Left cardiac atrium (tissue), 4 donors: ENCODE data around the gene RPS24. TPM values are rescaled to one million over a fixed set of nuclear protein-coding genes. Genes with fewer than 3 reads are reported as not detected.
A peak's percentile ranks its signal among the peaks of the same experiment; 100 is the strongest.
"Not testable (repeated sequence)": the region's sequence is repeated elsewhere in the genome, so short reads cannot be mapped to it uniquely, and the experiment has no call there.

Experiments used
- ATAC-seq, 2 donors: fragments of 200-7000 bp; cut with Tn5 transposase; one replicate each; pipeline ENCODE4 v1.9.1; 2020; ENCODE audit warnings: mild to moderate bottlenecking in 2 of 2, moderate library complexity in 2 of 2
- DNase-seq: peaks from one replicate; pipeline ENCODE4 v3.0.0-alpha.2; 2020
- intact Hi-C, 2 donors: fragments of 100-400 bp; cut with DNase I; formaldehyde crosslinking; loops; one replicate each; pipeline versions ENCODE4 v1.14.1 to v1.15.1; 2022 to 2023
- long read RNA-seq: library from polyadenylated mRNA; unstranded; transcript quantifications from one replicate; pipeline ENCODE4 v2.0.0, GENCODE V29; 2021
- total RNA-seq, 2 donors: library from RNA; stranded (reverse); fragmentation: NEBNext Ultra II Directional; extraction: Animal tissue kit (Norgen Biotek cat#: 25700); gene quantifications; one replicate each; pipeline ENCODE4 v1.2.1, GENCODE V29; 2021
- donor health status: DM: no; HTN: yes; CAD: no.
- donor health status: DM: no; HTN: yes; CAD: no; lungs with severe emphysema.
- donor health status: DM: yes; HTN: yes; CAD: no.
- donor health status: Dilated cardiomyopathy.

RPS24 gene
- 100 to 1,000 TPM; 889 to 894 TPM for total RNA-seq
- long read RNA-seq, partial matches to known transcripts = 1 of 10 reads
- long read RNA-seq, other reads (novel, unspliced or antisense) = 3 of 10 reads

DNA sequence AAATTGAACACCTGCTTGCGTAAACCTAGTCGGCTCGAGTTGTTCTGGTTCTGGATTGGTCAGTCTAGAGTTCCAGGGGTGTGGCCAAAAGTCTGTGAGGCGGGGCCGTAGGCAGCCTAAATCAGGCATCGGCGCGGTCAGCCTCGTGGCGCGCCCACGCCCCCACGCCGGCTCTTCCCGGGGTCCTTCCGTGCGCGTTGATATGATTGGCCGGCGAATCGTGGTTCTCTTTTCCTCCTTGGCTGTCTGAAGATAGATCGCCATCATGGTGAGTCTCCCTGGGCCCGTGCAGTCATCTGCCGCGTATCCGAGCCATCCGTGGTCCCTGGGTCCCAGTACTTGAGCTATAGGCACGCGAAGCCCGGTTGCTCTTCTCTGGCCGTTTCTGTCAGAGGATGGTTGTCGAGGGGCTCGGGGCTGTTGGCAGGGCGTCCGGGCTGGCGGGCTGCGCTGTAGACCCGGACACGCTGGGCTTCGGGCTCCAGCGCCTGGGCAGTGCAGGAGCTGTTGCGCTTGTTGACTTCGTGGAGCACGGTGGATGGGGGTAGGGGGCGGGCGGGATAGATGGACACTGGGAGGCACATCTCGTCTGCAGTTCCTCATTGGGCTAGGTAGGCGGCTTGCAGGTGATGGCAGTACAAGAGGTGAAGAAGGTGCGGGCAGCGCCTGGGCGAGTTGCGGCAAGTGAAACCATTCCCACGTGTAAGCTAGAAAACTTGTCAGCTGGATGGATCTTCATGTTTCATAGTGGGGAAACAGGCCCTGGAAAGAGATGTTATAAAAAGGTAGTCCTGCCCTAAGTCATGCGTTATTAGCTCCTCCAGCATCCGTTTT, at the start of gene RPS24:
Gene RPS24, plus strand, starts transcription at position 227 of the 834 bp plus-strand sequence. Its CDS starts 39 bp downstream, at position 266.
- ATAC-seq = peak; percentile 95 to 96
- intact Hi-C loops = no loop called here

DNA sequence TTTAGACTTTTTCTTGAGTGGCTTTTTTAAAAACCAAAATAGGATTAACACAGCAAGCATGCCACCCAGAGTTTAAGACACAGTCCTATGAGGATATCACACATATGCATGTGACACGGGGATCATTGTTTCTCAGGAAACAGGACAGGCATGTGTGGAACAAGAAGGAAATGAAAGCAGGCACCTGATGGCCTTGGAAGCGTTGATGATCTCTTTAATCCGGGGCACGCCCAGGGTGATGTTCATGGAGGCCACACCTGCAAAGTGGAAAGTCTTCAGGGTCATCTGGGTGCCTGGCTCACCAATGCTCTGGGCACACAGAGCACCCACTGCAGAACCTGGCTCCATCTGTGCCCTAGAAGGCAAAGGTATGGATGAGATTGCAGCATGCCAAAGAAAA, 48.7 kb upstream of the RPS24 start:
- intact Hi-C loops = no loop called here
- ATAC-seq (no peak), DNase-seq (no peak)

More for the DNA sequence above, at the start of gene RPS24:
- DNase-seq = peak; percentile 97

DNA sequence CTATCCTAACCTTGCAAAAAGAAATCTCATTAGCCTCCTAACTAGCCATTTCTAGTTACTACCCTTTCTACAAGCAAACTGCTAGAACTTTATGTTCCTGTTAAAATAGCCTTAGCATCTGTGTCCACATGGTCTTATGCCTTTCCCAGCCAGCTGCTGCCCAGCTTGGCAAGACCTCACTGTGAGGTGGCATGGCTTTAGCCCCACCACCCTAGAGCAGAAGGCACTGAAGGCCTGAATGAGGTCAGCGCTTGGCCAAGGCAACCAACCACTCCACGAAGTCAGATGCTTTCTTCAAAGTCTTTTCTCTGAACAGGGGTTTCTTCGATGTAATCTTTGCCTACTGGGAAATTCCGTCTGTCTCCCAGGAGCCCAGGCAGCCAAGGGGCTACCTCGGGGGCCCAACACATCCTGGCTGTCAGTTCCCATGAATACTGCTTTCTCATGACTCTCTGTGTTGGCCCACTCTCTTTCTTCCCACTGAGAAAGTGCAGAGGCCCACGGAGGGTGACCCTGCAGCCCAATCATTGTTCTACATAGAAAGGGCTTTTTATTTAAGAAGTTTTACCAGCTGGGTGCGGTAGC, 45.9 kb upstream of the RPS24 start:
- ATAC-seq (peak in 1 of 2 donors; percentile 24), DNase-seq (no peak)
- intact Hi-C loops = no loop called here

DNA sequence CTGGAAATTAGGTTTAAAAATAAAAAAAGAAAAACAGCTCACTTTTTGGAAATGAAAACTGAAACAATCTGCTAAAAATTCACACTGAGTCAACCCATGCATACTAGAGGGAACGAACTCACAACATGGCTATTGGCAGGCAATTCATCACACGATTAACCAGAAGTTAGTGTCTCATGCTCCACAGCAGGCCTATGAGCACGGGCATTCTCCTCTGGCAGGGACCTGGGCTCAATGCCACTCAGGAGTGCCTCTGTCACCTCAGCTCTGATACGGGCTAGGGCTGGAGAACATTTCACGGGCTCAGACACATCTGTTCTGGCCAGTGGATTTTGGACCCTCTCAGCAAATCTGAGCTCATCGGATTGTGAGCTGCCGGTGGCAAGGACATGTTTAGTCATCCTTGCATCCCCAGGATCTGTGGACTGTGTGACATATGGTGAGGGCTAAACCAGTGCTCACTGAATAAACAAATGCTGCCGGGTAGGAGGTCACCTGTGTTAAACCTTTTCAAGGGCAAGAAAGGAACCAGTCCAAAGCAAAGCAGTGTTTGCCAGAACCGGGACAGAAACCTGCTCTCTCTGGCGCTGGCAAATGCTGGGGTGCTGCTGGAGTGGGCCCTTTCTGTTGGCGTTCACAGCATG, 44.5 kb upstream of the RPS24 start:
- intact Hi-C loops = no loop called here
- ATAC-seq = peak; percentile 95
- DNase-seq = peak; percentile 69

DNA sequence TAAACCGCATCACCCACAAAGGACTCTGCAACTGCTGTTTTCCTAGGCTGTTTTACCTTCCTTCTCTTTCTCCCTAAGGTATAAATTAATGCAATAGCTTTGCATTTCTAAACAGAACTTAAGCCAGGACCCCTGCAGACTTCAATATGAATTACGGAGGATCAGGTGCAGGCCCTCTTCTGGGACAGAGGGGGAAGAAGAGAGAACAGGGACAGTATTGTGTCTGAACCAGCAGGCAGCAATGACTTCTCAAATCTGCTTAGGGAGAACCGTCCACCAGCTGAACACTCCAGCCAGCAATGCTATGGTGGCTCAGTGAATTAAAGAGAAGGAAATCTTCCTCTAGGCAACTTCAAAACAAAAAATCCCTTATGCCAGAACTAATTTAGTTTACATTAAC, 40.0 kb upstream of the RPS24 start:
- intact Hi-C loops = no loop called here
- DNase-seq = no peak
- no peak for ATAC-seq

DNA sequence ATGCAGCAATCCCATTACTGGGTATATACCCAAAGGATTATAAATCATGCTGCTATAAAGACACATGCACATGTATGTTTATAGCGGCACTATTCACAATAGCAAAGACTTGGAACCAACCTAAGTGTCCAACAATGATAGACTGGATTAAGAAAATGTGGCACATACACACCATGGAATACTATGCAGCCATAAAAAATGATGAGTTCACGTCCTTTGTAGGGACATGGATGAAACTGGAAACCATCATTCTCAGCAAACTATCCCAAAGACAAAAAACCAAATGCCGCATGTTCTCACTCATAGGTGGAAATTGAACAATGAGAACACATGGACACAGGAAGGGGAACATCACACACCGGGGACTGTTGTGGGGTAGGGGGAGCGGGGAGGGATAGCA, 34.9 kb upstream of the RPS24 start:
- DNase-seq, intact Hi-C loops, ATAC-seq: not testable (repeated sequence)

DNA sequence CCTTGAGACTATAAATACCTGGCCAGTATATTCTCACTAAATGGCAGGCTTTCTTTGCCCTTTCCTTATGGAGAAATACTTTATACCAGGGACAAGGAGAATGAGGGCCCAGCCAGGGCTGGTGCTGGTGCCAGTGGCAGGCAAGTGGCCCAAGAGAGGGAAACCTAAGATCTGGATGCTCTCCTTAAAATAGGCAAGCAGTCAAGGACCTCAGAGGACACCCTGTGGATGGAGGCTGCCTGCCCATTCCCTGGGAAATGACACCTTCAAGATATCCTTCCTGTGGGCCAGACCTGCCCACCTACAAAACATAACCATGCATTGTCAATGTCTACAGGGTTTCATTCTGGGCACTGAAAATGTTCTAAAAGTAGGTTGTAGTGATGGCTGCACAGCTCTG, 33.5 kb upstream of the RPS24 start:
- ATAC-seq (no peak), DNase-seq (no peak)

DNA sequence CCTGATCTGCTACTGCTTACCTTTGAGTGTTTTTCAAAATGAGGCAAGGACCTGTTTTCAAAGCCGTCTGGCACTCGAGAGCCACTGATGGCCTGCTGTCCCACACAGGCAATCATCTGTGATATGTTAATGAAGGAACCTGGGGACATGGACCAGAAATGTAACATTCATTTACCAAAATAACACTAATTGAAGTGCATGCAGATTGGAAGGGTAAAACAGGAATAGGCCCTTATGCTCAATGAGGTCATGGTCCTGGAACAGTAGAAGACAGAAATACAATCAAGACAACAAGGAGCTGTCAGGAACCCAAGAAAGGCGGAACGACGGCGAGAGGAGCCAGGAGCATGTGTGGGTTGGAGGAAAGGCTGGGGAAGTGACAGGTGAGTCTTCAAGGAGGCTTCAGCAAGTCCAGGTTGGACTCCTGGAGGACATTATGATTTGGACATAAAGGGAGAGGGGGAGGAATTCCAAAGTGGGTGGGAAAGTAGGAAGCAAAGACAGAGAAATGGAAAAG, 32.6 kb upstream of the RPS24 start:
- intact Hi-C loops = no loop called here
- DNase-seq (no peak), ATAC-seq (no peak)

More for the DNA sequence above, 33.5 kb upstream of the RPS24 start:
- intact Hi-C loops = no loop called here

DNA sequence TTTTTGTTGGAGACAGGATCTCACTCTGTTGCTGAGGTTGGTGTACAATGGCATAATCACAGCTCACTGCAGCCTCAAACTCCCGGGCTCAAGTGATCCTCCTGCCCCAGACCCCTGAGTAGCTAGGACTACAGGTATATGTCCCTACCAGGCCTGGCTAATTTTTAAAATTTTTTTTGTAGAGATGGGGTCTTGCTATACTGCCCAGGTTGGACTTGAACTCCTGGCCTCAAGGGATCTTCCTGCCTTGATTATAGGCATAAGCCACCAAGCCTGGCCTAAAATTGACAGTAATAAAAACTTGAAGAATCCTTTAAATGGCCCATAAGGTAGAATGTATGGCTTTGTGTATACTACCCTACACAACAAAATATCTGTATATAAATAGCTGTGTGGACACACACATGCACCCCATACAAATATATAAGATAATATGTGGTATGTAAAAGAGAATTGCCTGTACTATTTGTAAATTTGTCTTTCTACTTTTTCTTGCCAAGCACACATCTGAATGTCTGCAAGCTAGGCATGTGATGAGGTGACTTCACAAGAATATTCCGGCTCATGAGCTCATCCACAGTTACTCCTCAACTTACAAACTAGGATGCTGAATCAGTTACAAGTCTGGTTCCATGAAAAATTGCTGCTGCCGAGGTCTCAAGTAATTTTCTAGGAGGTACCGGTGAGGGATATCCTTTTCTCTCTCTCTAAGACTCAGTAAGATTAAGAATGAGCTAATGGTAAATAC, 30.9 kb upstream of the RPS24 start:
- DNase-seq (no peak), ATAC-seq (no peak)
- intact Hi-C loops = no loop called here

DNA sequence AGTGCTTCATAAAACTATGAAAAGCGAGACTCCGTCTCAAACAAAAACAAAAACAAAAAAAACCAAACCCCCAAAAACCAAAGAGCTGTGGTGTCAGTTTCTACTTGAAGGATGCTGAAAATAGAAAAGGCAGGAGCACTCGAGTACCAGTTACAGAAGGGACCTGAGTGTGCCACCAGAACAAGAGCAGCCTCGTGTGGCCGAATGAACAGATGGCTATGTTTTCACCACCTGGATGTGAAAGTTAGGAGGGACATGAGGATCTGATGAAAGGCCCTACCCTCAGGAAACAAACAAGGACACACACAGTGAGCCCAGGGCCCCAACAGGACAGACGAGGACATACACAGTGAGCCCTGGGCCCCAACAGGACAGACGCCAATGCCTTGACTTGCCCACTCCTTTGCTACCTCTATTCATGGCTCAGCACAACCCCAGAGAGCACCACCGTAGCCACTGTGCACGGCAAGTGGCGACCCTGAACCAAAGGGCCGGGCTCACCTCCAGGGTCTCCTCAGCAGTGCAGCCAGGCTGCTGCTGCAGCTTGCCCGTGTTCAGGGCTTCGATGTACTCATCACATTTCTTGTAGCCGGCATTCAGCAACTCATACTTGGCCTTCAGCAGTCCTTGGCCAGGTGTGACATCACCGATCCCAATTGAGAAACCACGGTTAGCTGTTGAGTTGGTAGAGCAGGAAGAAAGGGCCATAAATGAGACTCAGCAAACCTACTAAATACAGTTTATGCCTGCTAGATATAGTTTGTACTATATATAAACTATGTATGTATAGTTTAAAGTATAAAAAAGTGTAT, 29.2 kb upstream of the RPS24 start:
- intact Hi-C loops = no loop called here
- DNase-seq = no peak
- ATAC-seq = no peak

DNA sequence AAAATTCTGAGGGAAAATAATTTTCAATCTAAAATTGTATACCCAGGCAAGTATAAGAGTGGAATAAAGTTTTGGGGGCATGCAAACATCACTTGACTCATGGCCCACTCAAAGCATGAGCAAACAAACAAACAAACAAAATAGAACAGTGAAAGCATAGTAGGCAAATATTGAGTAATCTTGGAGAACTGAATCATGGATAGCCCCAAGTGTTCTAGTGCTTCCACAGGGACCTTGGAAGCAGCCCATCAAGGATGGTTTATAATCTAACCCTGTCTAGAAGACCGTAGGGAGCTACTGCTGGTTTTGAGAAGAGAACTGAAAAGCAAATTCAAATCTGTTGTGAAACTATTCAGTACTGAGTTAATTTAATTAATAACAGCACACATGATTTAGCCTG, 26.5 kb upstream of the RPS24 start:
- DNase-seq (no peak), ATAC-seq (no peak)
- intact Hi-C loops = no loop called here

DNA sequence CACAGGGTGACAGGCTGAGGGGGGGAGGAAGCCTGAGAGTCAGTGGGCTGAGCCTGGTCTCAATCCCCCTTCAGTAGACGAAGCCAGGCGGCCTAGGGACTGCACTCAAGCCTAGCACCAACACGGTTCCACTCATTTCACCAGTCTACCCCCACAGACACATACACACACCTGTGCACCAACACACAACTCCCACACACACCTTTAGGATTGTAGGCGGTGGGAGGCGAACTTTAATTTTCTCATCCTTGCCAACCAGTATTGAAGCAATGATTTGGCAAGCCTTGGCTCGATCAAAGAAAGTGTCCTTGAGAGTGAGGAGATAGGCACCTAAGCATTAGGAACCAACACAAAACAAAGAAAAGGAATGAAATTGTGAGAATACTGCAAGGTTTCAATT, 24.0 kb upstream of the RPS24 start:
- DNase-seq (no peak), ATAC-seq (no peak)
- intact Hi-C loops = no loop called here

DNA sequence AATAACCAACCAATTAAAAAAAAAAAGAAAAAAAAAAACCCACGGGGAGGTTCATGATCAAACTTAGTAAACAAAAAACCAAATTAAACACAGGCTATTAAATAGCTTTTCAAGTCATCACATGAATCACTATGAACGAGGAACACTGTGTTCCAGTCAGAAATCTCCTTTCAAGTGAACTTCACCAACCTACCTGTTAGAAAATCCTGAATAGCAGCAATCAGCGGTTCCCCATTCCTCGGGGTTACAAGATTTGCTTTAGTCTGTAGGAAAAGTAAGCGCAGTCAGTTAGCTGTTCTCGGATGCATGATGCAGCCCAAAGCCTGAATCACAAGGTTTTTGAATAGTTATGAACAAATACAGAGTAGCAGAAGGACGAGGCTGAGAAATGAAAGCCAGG, 23.4 kb upstream of the RPS24 start:
- ATAC-seq (no peak), DNase-seq (no peak)
- intact Hi-C loops = no loop called here

DNA sequence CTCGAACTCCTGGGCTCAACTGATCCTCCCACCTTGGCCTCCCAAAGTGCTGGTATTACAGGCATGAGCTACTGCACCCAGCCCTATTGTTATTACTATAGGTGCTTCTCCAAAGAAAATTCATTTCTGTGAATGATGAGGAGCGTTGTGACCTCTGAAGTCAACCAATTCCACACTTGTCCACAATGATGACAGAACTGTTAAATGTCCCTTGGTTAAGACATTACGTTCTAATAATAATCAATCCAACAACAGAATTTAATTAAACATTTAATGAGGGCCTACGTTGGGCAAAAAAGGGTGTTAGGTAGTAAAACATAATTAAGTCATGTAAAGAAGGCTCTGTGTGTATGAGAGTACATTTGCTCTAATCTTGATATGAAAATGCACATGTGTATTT, 22.6 kb upstream of the RPS24 start:
- intact Hi-C loops = no loop called here
- ATAC-seq (no peak), DNase-seq (no peak)

DNA sequence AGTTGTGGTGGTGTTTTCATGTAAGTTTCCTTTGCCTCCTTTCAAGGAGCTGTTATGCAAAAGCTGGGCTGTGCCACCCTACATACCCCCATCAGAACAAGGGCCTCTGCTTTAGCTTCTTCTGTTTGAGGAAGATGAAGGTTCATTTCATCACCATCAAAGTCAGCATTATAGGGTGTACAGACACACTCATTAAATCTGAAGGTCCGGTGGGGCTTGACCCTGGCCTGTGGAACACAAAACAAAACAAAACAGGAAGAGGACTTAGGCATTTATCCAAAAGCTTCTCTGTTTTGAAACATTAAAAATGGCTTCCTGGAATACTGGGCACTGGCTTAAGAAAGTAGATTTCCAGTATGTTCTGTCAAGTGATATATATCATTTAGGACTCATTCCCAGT, 20.1 kb upstream of the RPS24 start:
- ATAC-seq = no peak
- intact Hi-C loops = no loop called here
- DNase-seq = no peak

DNA sequence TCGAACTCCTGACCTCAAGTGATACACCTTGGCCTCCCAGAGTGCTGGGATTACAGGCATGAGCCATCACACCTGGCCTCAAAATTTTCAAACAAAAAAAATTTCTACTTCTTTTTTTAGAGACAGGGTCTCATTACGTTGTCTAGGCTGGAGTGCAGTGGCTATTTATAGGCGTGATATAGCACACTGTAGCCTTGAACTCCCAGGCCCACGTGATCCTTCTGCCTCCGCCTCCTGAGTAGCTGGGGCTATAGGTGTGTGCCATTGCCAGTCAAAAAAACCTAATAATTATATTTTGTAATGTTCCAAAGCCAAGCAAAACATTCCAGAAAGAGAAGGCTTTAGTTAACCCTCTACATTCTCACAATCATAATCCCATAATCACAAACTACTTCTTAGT, 18.1 kb upstream of the RPS24 start:
- no peak for DNase-seq
- ATAC-seq = peak in 1 of 2 donors; percentile 67
- intact Hi-C loops = no loop called here

DNA sequence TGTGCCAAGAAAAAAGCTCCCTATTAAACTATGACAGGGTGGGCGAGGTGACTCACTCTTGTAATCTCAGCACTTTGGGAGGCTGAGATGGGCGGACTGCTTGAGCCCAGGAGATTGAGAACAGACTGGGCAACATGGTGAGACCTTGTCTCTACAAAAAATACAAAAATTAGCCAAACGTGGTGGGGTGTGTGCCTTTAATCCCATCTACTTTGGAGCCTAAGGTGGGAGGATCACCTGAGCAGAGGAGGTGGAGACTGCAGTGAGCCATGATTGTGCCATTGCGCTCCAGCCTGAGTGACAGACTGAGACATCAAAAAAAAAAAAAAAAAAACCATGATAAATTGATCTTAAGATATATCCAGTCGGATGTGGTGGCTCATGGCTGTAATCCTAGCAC, 15.8 kb upstream of the RPS24 start:
- intact Hi-C loops = no loop called here
- DNase-seq (no peak), ATAC-seq (no peak)

DNA sequence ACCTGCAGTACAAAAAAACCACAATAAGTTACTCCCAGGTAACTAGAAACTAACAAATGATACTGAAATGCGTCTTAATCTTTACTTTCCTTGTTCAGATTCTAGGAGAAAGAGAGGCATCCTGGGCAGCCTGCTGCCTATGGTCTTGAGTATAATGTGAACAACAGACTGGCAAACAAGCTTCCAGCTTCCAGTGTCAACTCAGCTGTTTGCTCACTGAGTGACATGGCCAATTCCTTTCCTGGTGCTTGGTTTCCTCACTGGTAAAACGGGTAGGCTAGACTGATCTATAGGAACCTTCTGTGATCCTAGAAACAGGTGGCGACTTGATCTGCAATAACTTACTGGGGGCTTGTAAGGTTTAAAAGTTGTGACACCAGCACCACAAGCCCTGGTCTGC, 14.4 kb upstream of the RPS24 start:
- DNase-seq (no peak), ATAC-seq (no peak)
- intact Hi-C loops = no loop called here

DNA sequence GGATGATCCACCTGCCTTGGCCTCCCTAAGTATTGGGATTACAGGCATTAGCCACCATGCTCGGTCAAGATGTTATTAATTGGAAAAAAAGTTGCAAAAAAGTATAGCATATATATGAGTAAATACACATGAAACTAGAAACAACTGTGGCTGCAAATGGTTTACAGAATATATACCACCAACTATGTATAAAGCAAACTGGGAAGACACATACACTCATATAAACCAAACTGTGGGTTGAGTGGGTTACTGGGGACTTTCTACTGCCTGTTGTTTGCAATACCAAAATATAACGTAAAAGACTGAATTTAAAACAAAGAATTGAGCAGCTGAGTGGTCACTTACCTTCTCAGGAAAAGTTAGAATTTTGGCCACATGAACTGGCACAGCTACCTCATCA, 12.5 kb upstream of the RPS24 start:
- DNase-seq (no peak), ATAC-seq (no peak)
- intact Hi-C loops = no loop called here
